ENCODE measurements around the gene CASP8AP2. TPM values are rescaled to one million over a fixed set of nuclear protein-coding genes. Genes with fewer than 3 reads are reported as not detected.
"Not testable (repeated sequence)": the region's sequence is repeated elsewhere in the genome, so short reads cannot be mapped to it uniquely, and the experiment has no call there.

CASP8AP2 gene
- total and polyA plus RNA-seq, 2 donors (not counting 3 experiments of a cell fraction or from before 2014, with no cell fraction given): 4.7 to 22.0 TPM

- intact Hi-C loops (cut with micrococcal nuclease): no loop called here
- no peaks in the 10 kb centered on the region for H4K20me1 ChIP-seq (replicated peaks; ENCODE audit: control insufficient read depth, extremely low read depth, insufficient read depth, low read length)
- H3K4me3 ChIP-seq (replicated peaks in 1 of 3; ENCODE audit: insufficient read depth in 1 of 3, low read depth in 1 of 3, low read length in 3 of 3): no peak overlapping the region
- H3K27ac ChIP-seq (ENCODE audit: insufficient read depth, low read depth, low read length): no peak overlapping the region
- dilution Hi-C loops (cut with MboI; ENCODE audit: extremely low pct_ligation_motif_present, low sequenced_read_pairs): no loop called here
- FAIRE-seq: no peak
- POLR2A ChIA-PET: interaction anchor here (0.6 kb wide), 1 partner anchor 848 kb away, joined by 3 read pairs; no protein-coding TSS in a partner anchor
- no peaks in the 10 kb centered on the region for H3K9me1 ChIP-seq (replicated peaks; ENCODE audit: control insufficient read depth, extremely low read depth, insufficient read depth, low read length)
- BruUV-seq (replicated peaks): no TSS peak
- H3K27me3 ChIP-seq (ENCODE audit: control insufficient read depth in 2 of 2, insufficient read depth in 2 of 2, low read length in 2 of 2): peaks cover 3 to 21% of the 10 kb centered on the region in 2 experiments
- no peaks in the 10 kb centered on the region for H3K79me2 ChIP-seq (ENCODE audit: control insufficient read depth, insufficient read depth, low read length)
- no peak for TF ChIP-seq MAX (IDR thresholded peaks at IDR 0.05; ENCODE audit: insufficient read depth, insufficient read length)
- TF ChIP-seq, protein P1, sequence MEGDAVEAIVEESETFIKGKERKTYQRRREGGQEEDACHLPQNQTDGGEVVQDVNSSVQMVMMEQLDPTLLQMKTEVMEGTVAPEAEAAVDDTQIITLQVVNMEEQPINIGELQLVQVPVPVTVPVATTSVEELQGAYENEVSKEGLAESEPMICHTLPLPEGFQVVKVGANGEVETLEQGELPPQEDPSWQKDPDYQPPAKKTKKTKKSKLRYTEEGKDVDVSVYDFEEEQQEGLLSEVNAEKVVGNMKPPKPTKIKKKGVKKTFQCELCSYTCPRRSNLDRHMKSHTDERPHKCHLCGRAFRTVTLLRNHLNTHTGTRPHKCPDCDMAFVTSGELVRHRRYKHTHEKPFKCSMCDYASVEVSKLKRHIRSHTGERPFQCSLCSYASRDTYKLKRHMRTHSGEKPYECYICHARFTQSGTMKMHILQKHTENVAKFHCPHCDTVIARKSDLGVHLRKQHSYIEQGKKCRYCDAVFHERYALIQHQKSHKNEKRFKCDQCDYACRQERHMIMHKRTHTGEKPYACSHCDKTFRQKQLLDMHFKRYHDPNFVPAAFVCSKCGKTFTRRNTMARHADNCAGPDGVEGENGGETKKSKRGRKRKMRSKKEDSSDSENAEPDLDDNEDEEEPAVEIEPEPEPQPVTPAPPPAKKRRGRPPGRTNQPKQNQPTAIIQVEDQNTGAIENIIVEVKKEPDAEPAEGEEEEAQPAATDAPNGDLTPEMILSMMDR (IDR thresholded peaks at IDR 0.05; ENCODE audit: extremely low read depth in 1 of 2, insufficient read depth in 1 of 2, low read depth in 1 of 2, low read length in 2 of 2): no peak
- no peak for TF ChIP-seq POLR2A (IDR thresholded peaks at IDR 0.05; ENCODE audit: low read depth, low read length)
- TF ChIP-seq POLR2AphosphoS5 (IDR thresholded peaks at IDR 0.05; ENCODE audit: insufficient read depth, low read depth, low read length): no peak
- TF ChIP-seq GATA2 (IDR thresholded peaks at IDR 0.05; ENCODE audit: insufficient read depth, insufficient read length, low read depth, low read length): no peak
- no peak for TF ChIP-seq EZH2 (IDR thresholded peaks at IDR 0.05; ENCODE audit: borderline replicate concordance, low read depth, low read length, severe bottlenecking)
- TF ChIP-seq FOS (IDR thresholded peaks at IDR 0.05; ENCODE audit: borderline replicate concordance, insufficient read depth, low read length): no peak
- TF ChIP-seq MYC (IDR thresholded peaks at IDR 0.05; ENCODE audit: low read depth, low read length): no peak
- no peak for TF ChIP-seq JUN (IDR thresholded peaks at IDR 0.05; ENCODE audit: borderline replicate concordance, insufficient read depth, insufficient read length, low read depth)
- H3K4me1 ChIP-seq (ENCODE audit: control insufficient read depth, extremely low read depth, insufficient read depth, low read length): no peaks in the 10 kb centered on the region
- H3K9me3 ChIP-seq (replicated peaks; ENCODE audit: control insufficient read depth, insufficient read depth, low read length): no peaks in the 10 kb centered on the region
- CTCF ChIA-PET: interaction anchor here (0.8 kb wide), 1 partner anchor 10 kb away, joined by 3 read pairs; no protein-coding TSS in a partner anchor
- no peak overlapping the region for H3K9ac ChIP-seq (replicated peaks; ENCODE audit: extremely low read depth, insufficient read depth, low read length)
- DNase-seq (ENCODE audit: low read depth, low spot score): no peak
- H2AFZ ChIP-seq (ENCODE audit: low read depth, low read length): no peak overlapping the region
- H3K36me3 ChIP-seq (ENCODE audit: control insufficient read depth in 2 of 2, extremely low read depth in 1 of 2, insufficient read depth in 2 of 2, low read length in 2 of 2): no peaks in the 10 kb centered on the region
- no peak overlapping the region for H3K4me2 ChIP-seq (ENCODE audit: insufficient read depth, low read length)
Measured at GRCh38 chr6:89888871-89889270, 59.2 kb downstream of the CASP8AP2 start.

GRCh38 chr6:89890845-89891528, 61.3 kb downstream of the CASP8AP2 start:
- H3K27ac ChIP-seq (ENCODE audit: insufficient read depth, low read depth, low read length); DNase-seq (ENCODE audit: low read depth, low spot score); BruUV-seq (replicated peaks); H3K4me3 ChIP-seq (replicated peaks in 1 of 3; ENCODE audit: insufficient read depth in 1 of 3, low read depth in 1 of 3, low read length in 3 of 3); H3K9me1 ChIP-seq (replicated peaks; ENCODE audit: control insufficient read depth, extremely low read depth, insufficient read depth, low read length); CTCF ChIA-PET; POLR2A ChIA-PET; H3K9ac ChIP-seq (replicated peaks; ENCODE audit: extremely low read depth, insufficient read depth, low read length); H3K36me3 ChIP-seq (ENCODE audit: control insufficient read depth in 2 of 2, extremely low read depth in 1 of 2, insufficient read depth in 2 of 2, low read length in 2 of 2); H3K4me1 ChIP-seq (ENCODE audit: control insufficient read depth, extremely low read depth, insufficient read depth, low read length); intact Hi-C loops (cut with micrococcal nuclease); H3K79me2 ChIP-seq (ENCODE audit: control insufficient read depth, insufficient read depth, low read length); H3K4me2 ChIP-seq (ENCODE audit: insufficient read depth, low read length); dilution Hi-C loops (cut with MboI; ENCODE audit: extremely low pct_ligation_motif_present, low sequenced_read_pairs); FAIRE-seq; H2AFZ ChIP-seq (ENCODE audit: low read depth, low read length); H3K9me3 ChIP-seq (replicated peaks; ENCODE audit: control insufficient read depth, insufficient read depth, low read length); H4K20me1 ChIP-seq (replicated peaks; ENCODE audit: control insufficient read depth, extremely low read depth, insufficient read depth, low read length): not testable (repeated sequence)
- peaks cover 3 to 21% of the 10 kb centered on the region in 2 experiments for H3K27me3 ChIP-seq (ENCODE audit: control insufficient read depth in 2 of 2, insufficient read depth in 2 of 2, low read length in 2 of 2)
